IMR-90 (cell line): ENCODE results near the gene PES1.

ENCODE experiments used
- CTCF ChIP-seq: conservative IDR thresholded peaks from 2 replicates; pipeline ENCODE4 v1.5.1; 2012; ENCODE audit warnings: mild to moderate bottlenecking, low read depth, low read length, improper control_type of control experiment
- FOS ChIP-seq: fragments of 150-350 bp; IDR thresholded peaks from 2 replicates; pipeline ENCODE4 v1.6.1; 2016; ENCODE audit warnings: low read depth, low read length
- MAFK ChIP-seq: IDR thresholded peaks from 2 replicates; pipeline ENCODE4 v1.6.1; 2012; ENCODE audit warnings: low read depth, low read length, improper control_type of control experiment
- POLR2A ChIP-seq: IDR thresholded peaks from 2 replicates; pipeline ENCODE4 v1.6.1; 2012; ENCODE audit warnings: mild to moderate bottlenecking, low read depth, low read length
- RCOR1 ChIP-seq: IDR thresholded peaks from 2 replicates; pipeline ENCODE4 v1.6.1; 2012; ENCODE audit warnings: mild to moderate bottlenecking, low read length, improper control_type of control experiment; ENCODE audit not compliant: insufficient replicate concordance

GRCh38 chr22:30584441-30584840, 7.3 kb downstream of the PES1 start:
- TF ChIP-seq CTCF (no peak), RCOR1 (no peak), MAFK (no peak), FOS (no peak), POLR2A (no peak)
